DOHH2 (cell line): ENCODE data around the gene TTC39B.

Experiments used
- H3F3A ChIP-seq: fragments of 200-600 bp; sonication (generic), shearing (Covaris generic); 2 replicates; pipeline ENCODE4 v1.6.0; 2016; ENCODE audit warnings: antibody characterized with exemption, mild to moderate bottlenecking; ENCODE audit not compliant: control insufficient read depth, insufficient read depth
- H3K27ac ChIP-seq: fragments of 200-600 bp; sonication (generic); 2 replicates; pipeline ENCODE4 v1.5.1; 2014; ENCODE audit warnings: low read depth, mild to moderate bottlenecking, low read length, moderate library complexity
- H3K27me3 ChIP-seq: fragments of 200-600 bp; sonication (generic); 2 replicates; pipeline ENCODE4 v1.6.1; 2014; ENCODE audit warnings: mild to moderate bottlenecking, low read length, mixed read lengths; ENCODE audit not compliant: control insufficient read depth
- H3K36me3 ChIP-seq: fragments of 200-600 bp; sonication (generic); 2 replicates; pipeline ENCODE4 v1.6.1; 2014; ENCODE audit warnings: mild to moderate bottlenecking, low read length, moderate library complexity, mixed read lengths; ENCODE audit not compliant: control insufficient read depth
- H3K4me1 ChIP-seq: fragments of 200-600 bp; sonication (generic); 2 replicates; pipeline ENCODE4 v1.6.1; 2014; ENCODE audit warnings: mild to moderate bottlenecking, low read length, mixed read lengths; ENCODE audit not compliant: control insufficient read depth
- H3K4me2 ChIP-seq: fragments of 200-600 bp; sonication (generic); 2 replicates; pipeline ENCODE4 v1.6.0; 2014; ENCODE audit warnings: mild to moderate bottlenecking, low read length, moderate library complexity
- H3K4me3 ChIP-seq: fragments of 200-600 bp; sonication (generic); 2 replicates; pipeline ENCODE4 v1.5.1; 2014; ENCODE audit warnings: mild to moderate bottlenecking, low read length, mixed read lengths
- H3K79me2 ChIP-seq: fragments of 200-600 bp; sonication (generic); 2 replicates; pipeline ENCODE4 v1.6.1; 2014; ENCODE audit warnings: mild to moderate bottlenecking, low read length, mixed read lengths; ENCODE audit not compliant: control insufficient read depth
- H3K9me2 ChIP-seq: fragments of 200-600 bp; sonication (generic); replicated peaks from 2 replicates; pipeline ENCODE4 v1.6.1; 2014; ENCODE audit warnings: mild to moderate bottlenecking, low read length, mixed read lengths; ENCODE audit not compliant: control insufficient read depth
- H3K9me3 ChIP-seq: fragments of 200-600 bp; sonication (generic); 2 replicates; pipeline ENCODE4 v1.6.1; 2014; ENCODE audit warnings: antibody characterized with exemption, low read length, mixed read lengths; ENCODE audit not compliant: control insufficient read depth, insufficient read depth
- H4K20me1 ChIP-seq: fragments of 200-600 bp; sonication (generic); 2 replicates; pipeline ENCODE4 v1.6.0; 2014; ENCODE audit warnings: low read depth, mild to moderate bottlenecking, antibody characterized with exemption, low read length, moderate library complexity; ENCODE audit not compliant: control insufficient read depth, insufficient read depth
- CTCF ChIP-seq: fragments of 200-600 bp; sonication (generic); IDR thresholded peaks from one replicate; pipeline ENCODE4 v1.5.1; 2014; ENCODE audit warnings: antibody characterized with exemption, mild to moderate bottlenecking, low read depth, low read length; ENCODE audit not compliant: poor library complexity, severe bottlenecking
- EZH2phosphoT487 ChIP-seq: fragments of 200-600 bp; sonication (generic); IDR thresholded peaks from 2 replicates; pipeline ENCODE4 v1.6.1; 2017; ENCODE audit warnings: borderline replicate concordance, mild to moderate bottlenecking, antibody characterized with exemption, low read length, moderate library complexity, mixed read lengths

Gene TTC39B

GRCh38 chr9:15256426-15256825 lies 50.6 kb downstream of the TTC39B start:
- no peaks in the 10 kb centered on the region for H3K4me1 ChIP-seq
- TF ChIP-seq EZH2phosphoT487 (no peak), CTCF (no peak)
- H3K9me2 ChIP-seq, result no peaks in the 10 kb centered on the region
- no peak overlapping the region for H3K4me2 ChIP-seq
- H3K36me3 ChIP-seq, result no peaks in the 10 kb centered on the region
- H4K20me1 ChIP-seq, result no peaks in the 10 kb centered on the region
- no peaks in the 10 kb centered on the region for H3K9me3 ChIP-seq
- peaks cover 6% of the 10 kb centered on the region; the same call in 1 of the 2 replicates for H3K27me3 ChIP-seq
- no peak overlapping the region for H3K27ac ChIP-seq
- H3F3A ChIP-seq, result no peaks in the 10 kb centered on the region
- H3K79me2 ChIP-seq, result no peaks in the 10 kb centered on the region
- no peak overlapping the region for H3K4me3 ChIP-seq

GRCh38 chr9:15253786-15254185 lies 53.2 kb downstream of the TTC39B start:
- no peaks in the 10 kb centered on the region for H3K4me1 ChIP-seq
- H3K79me2 ChIP-seq, result no peaks in the 10 kb centered on the region
- H3F3A ChIP-seq, result no peaks in the 10 kb centered on the region
- no peak overlapping the region for H3K4me3 ChIP-seq
- H3K36me3 ChIP-seq, result no peaks in the 10 kb centered on the region
- H4K20me1 ChIP-seq, result no peaks in the 10 kb centered on the region
- peaks cover 5% of the 10 kb centered on the region; the same call in 1 of the 2 replicates for H3K27me3 ChIP-seq
- no peak overlapping the region for H3K4me2 ChIP-seq
- no peaks in the 10 kb centered on the region for H3K9me3 ChIP-seq
- no peak for TF ChIP-seq EZH2phosphoT487
- no peak for TF ChIP-seq CTCF
- H3K9me2 ChIP-seq, result no peaks in the 10 kb centered on the region
- no peak overlapping the region for H3K27ac ChIP-seq

DNA sequence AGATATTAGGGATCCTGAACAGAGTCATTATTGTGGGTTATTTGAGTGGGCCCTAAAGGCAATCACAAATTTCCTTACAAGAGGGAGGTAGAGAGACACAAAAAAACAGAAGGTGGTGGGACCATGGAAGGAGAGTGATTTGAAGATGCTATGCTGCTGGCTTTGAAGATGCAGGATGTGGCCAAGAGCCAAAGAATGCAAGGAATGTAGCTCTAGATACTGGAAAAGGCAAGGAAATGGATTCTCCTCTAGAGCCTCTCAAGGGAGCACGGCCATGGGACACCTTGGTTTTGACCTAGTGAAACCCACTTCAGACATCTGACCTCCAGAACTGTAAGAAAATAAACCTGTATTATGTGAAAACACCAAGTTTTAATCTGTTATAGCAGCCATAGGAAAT lies 53.8 kb downstream of the TTC39B start:
- Histone ChIP-seq H4K20me1 (no peaks in the 10 kb centered on the region), H3K4me2 (no peak overlapping the region), H3K9me2 (no peaks in the 10 kb centered on the region), H3K9me3 (no peaks in the 10 kb centered on the region), H3K36me3 (no peaks in the 10 kb centered on the region), H3K27ac (no peak overlapping the region), H3K4me1 (no peaks in the 10 kb centered on the region), H3K79me2 (no peaks in the 10 kb centered on the region), H3K27me3 (peaks cover 3% of the 10 kb centered on the region; the same call in 1 of the 2 replicates), H3K4me3 (no peak overlapping the region), H3F3A (no peaks in the 10 kb centered on the region)
- TF ChIP-seq CTCF, result no peak
- TF ChIP-seq EZH2phosphoT487, result no peak
